ENCODE measurements around the gene RBCK1.

Gene RBCK1

DNA sequence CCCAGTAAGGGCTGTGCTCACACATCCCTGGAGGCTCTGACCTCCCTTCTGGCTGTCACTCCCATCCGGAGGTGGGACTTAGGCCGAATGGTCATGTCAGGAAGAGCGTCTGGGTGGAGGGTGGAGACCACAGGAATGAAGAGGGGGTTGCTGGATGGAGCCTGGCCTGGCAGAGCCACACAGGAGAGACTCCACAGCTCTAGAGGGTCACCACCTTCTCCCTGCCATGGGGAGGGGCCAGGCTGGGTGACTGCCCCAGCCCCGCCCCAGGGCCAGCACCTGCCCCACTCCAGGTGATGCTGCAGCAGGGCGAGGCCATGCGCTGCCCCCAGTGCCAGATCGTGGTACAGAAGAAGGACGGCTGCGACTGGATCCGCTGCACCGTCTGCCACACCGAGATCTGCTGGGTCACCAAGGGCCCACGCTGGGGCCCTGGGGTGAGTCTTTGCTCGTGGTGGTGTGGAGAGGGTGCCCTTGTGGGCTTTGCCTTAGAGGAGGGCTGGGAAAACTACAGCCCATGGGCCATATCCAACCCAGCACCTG lies 20.6 kb downstream of the RBCK1 start:
- no peak for ATAC-seq
- TF ChIP-seq ARNTL (CRISPR knock-in tag; IDR thresholded peaks at IDR 0.05; ENCODE audit: borderline replicate concordance, low read depth) (no peak), ZNF70 (CRISPR knock-in tag; IDR thresholded peaks at IDR 0.05) (no peak), GLIS3 (CRISPR knock-in tag; IDR thresholded peaks at IDR 0.05) (no peak), ZC3H10 (CRISPR knock-in tag; IDR thresholded peaks at IDR 0.05) (no peak), ZFP3 (CRISPR knock-in tag; IDR thresholded peaks at IDR 0.05) (no peak), BACH2 (CRISPR knock-in tag; IDR thresholded peaks at IDR 0.05; ENCODE audit: borderline replicate concordance) (no peak), ESRRG (CRISPR knock-in tag; IDR thresholded peaks at IDR 0.05) (no peak), ISL1 (CRISPR knock-in tag; IDR thresholded peaks at IDR 0.05) (no peak), ZFP30 (CRISPR knock-in tag; IDR thresholded peaks at IDR 0.05) (no peak), RARB (CRISPR knock-in tag; IDR thresholded peaks at IDR 0.05) (no peak), CSDC2 (CRISPR knock-in tag; IDR thresholded peaks at IDR 0.05) (no peak), TCF4 (CRISPR knock-in tag; IDR thresholded peaks at IDR 0.05; ENCODE audit: borderline replicate concordance) (no peak), SNAI2 (CRISPR knock-in tag; IDR thresholded peaks at IDR 0.05) (no peak), ZNF565 (CRISPR knock-in tag; conservative IDR thresholded peaks at IDR 0.05; ENCODE audit: low read depth) (no peak)
- TF ChIP-seq, protein P1, sequence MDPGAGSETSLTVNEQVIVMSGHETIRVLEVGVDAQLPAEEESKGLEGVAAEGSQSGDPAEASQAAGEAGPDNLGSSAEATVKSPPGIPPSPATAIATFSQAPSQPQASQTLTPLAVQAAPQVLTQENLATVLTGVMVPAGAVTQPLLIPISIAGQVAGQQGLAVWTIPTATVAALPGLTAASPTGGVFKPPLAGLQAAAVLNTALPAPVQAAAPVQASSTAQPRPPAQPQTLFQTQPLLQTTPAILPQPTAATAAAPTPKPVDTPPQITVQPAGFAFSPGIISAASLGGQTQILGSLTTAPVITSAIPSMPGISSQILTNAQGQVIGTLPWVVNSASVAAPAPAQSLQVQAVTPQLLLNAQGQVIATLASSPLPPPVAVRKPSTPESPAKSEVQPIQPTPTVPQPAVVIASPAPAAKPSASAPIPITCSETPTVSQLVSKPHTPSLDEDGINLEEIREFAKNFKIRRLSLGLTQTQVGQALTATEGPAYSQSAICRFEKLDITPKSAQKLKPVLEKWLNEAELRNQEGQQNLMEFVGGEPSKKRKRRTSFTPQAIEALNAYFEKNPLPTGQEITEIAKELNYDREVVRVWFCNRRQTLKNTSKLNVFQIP (CRISPR knock-in tag; IDR thresholded peaks at IDR 0.05; ENCODE audit: borderline replicate concordance, low read depth), result no peak
- TF ChIP-seq, protein P2, sequence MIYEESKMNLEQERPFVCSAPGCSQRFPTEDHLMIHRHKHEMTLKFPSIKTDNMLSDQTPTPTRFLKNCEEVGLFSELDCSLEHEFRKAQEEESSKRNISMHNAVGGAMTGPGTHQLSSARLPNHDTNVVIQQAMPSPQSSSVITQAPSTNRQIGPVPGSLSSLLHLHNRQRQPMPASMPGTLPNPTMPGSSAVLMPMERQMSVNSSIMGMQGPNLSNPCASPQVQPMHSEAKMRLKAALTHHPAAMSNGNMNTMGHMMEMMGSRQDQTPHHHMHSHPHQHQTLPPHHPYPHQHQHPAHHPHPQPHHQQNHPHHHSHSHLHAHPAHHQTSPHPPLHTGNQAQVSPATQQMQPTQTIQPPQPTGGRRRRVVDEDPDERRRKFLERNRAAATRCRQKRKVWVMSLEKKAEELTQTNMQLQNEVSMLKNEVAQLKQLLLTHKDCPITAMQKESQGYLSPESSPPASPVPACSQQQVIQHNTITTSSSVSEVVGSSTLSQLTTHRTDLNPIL (CRISPR knock-in tag; IDR thresholded peaks at IDR 0.05; ENCODE audit: low read depth), result no peak
- TF ChIP-seq, protein P3, sequence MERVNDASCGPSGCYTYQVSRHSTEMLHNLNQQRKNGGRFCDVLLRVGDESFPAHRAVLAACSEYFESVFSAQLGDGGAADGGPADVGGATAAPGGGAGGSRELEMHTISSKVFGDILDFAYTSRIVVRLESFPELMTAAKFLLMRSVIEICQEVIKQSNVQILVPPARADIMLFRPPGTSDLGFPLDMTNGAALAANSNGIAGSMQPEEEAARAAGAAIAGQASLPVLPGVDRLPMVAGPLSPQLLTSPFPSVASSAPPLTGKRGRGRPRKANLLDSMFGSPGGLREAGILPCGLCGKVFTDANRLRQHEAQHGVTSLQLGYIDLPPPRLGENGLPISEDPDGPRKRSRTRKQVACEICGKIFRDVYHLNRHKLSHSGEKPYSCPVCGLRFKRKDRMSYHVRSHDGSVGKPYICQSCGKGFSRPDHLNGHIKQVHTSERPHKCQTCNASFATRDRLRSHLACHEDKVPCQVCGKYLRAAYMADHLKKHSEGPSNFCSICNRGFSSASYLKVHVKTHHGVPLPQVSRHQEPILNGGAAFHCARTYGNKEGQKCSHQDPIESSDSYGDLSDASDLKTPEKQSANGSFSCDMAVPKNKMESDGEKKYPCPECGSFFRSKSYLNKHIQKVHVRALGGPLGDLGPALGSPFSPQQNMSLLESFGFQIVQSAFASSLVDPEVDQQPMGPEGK (CRISPR knock-in tag; IDR thresholded peaks at IDR 0.05; ENCODE audit: borderline replicate concordance), result no peak

DNA sequence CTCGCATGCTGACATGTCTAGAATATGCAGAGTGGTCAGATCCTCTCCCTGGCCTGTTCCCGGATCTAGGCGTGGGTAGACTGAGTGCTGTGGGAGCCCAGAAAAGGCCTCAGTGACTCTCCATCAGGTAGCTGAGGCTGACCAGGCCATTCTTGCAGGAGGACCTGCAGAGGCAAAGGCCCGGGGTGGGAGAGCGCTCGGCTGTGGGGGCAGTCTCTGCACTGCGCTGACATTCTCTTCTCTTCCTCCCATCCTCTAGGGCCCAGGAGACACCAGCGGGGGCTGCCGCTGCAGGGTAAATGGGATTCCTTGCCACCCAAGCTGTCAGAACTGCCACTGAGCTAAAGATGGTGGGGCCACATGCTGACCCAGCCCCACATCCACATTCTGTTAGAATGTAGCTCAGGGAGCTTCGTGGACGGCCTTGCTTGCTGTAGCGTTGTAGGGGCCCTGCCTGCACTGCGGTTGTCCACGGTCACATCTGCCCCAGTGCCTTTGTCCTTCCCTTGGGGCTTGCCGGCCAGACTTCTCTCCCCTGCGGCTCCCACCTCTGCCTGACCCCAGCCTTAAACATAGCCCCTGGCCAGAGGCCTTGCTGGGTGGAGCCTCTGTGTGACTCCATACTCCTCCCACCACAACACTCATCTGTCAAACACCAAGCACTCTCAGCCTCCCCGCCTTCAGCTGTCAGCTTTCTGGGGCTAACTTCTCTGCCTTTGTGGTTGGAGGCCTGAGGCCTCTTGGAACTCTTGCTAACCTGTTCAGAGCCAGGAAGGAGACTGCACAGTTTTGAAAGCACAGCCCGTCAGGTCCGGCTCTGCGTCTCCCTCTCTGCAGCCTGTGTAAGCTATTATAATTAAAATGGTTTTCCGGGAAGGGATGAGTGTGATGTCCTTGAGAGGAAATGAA lies 22.2 kb downstream of the RBCK1 start:
- TF ChIP-seq SNAI2 (CRISPR knock-in tag; IDR thresholded peaks at IDR 0.05) (no peak), TOX (CRISPR knock-in tag; IDR thresholded peaks at IDR 0.05; ENCODE audit: borderline replicate concordance) (no peak), ZNF565 (CRISPR knock-in tag; conservative IDR thresholded peaks at IDR 0.05; ENCODE audit: low read depth) (no peak), TCF4 (CRISPR knock-in tag; IDR thresholded peaks at IDR 0.05; ENCODE audit: borderline replicate concordance) (no peak), CSDC2 (CRISPR knock-in tag; IDR thresholded peaks at IDR 0.05) (no peak), ZNF8 (CRISPR knock-in tag; IDR thresholded peaks at IDR 0.05) (no peak), GLIS3 (CRISPR knock-in tag; IDR thresholded peaks at IDR 0.05) (no peak), PPARA (CRISPR knock-in tag; IDR thresholded peaks at IDR 0.05; ENCODE audit: borderline replicate concordance) (no peak), ARNTL (CRISPR knock-in tag; IDR thresholded peaks at IDR 0.05; ENCODE audit: borderline replicate concordance, low read depth) (no peak), ZNF70 (CRISPR knock-in tag; IDR thresholded peaks at IDR 0.05) (no peak)
- TF ChIP-seq, protein P4, sequence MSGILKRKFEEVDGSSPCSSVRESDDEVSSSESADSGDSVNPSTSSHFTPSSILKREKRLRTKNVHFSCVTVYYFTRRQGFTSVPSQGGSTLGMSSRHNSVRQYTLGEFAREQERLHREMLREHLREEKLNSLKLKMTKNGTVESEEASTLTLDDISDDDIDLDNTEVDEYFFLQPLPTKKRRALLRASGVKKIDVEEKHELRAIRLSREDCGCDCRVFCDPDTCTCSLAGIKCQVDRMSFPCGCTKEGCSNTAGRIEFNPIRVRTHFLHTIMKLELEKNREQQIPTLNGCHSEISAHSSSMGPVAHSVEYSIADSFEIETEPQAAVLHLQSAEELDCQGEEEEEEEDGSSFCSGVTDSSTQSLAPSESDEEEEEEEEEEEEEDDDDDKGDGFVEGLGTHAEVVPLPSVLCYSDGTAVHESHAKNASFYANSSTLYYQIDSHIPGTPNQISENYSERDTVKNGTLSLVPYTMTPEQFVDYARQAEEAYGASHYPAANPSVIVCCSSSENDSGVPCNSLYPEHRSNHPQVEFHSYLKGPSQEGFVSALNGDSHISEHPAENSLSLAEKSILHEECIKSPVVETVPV (CRISPR knock-in tag; IDR thresholded peaks at IDR 0.05), result no peak
- TF ChIP-seq, protein P2 (CRISPR knock-in tag; IDR thresholded peaks at IDR 0.05; ENCODE audit: low read depth), result no peak
- no peak for ATAC-seq

Measured in SK-N-SH treated with all-trans-retinoic acid at 6 μM for 48 hours (cell line).